Thoracic aorta (tissue), 2 donors: ENCODE results near the gene AK4. TPM values are rescaled to one million over a fixed set of nuclear protein-coding genes. Genes with fewer than 3 reads are reported as not detected.
"Not testable (repeated sequence)": the region's sequence is repeated elsewhere in the genome, so short reads cannot be mapped to it uniquely, and the experiment has no call there.

Source experiments
- ATAC-seq: fragments of 150-250 bp; one replicate; pipeline ENCODE4 v1.8.0; 2017; ENCODE audit warnings: low read depth; ENCODE audit not compliant: insufficient number of reproducible peaks, low FRiP score
- DNase-seq: peaks from one replicate; pipeline ENCODE4 v3.0.0-alpha.2; 2020; ENCODE audit warnings: low spot score
- H3K27ac ChIP-seq, 2 donors: fragments of 200-600 bp; sonication (generic); 1 replicate in 1 of 2; 2 replicates in 1 of 2; pipeline ENCODE4 v1.5.1; 2016; ENCODE audit warnings: mild to moderate bottlenecking in 2 of 2, moderate library complexity in 2 of 2
- H3K27me3 ChIP-seq: fragments of 200-600 bp; sonication (generic); replicated peaks from 2 replicates; pipeline ENCODE4 v1.6.0; 2016; ENCODE audit warnings: mild to moderate bottlenecking; ENCODE audit not compliant: insufficient read depth
- H3K36me3 ChIP-seq: fragments of 200-600 bp; sonication (generic); one replicate; pipeline ENCODE4 v1.5.1; 2016
- H3K4me1 ChIP-seq, 2 donors: fragments of 200-600 bp; sonication (generic); 1 replicate in 1 of 2; 2 replicates in 1 of 2; pipeline versions ENCODE4 v1.5.1 to v1.6.0; 2016; ENCODE audit warnings: low read depth in 2 of 2, mild to moderate bottlenecking in 1 of 2; ENCODE audit not compliant: control insufficient read depth in 1 of 2
- H3K4me3 ChIP-seq: fragments of 200-600 bp; sonication (generic); 2 replicates; pipeline ENCODE4 v1.5.1; 2016; ENCODE audit warnings: mild to moderate bottlenecking
- H3K9me3 ChIP-seq: fragments of 200-600 bp; sonication (generic); 2 replicates; pipeline ENCODE4 v1.5.1; 2016
- CTCF ChIP-seq: fragments of 200-600 bp; sonication (generic); IDR thresholded peaks from one replicate; pipeline ENCODE4 v1.5.1; 2019; ENCODE audit warnings: antibody characterized with exemption
- total RNA-seq, 2 donors: library from RNA; depleted of rRNA; stranded (reverse); fragments of >200 nt; gene quantifications; one replicate each; pipeline versions ENCODE4 v1.1.0 to v1.2.3, GENCODE V29; 2016

Gene AK4
- total RNA-seq, result 10 to 100 TPM; 32.2 to 35.8 TPM

DNA sequence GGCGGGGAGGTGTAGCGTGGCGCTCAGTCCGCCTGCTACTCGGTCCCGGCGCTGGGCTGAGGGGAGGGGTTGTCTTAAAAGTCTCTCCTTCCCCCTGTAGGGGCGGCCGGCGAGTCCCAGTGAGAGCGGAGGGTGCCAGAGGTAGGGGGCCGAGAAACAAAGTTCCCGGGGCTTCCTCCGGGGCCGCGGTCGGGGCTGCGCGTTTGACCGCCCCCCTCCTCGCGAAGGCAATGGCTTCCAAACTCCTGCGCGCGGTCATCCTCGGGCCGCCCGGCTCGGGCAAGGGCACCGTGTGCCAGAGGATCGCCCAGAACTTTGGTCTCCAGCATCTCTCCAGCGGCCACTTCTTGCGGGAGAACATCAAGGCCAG, at the start of gene AK4:
Gene AK4, plus strand, starts transcription at position 26 of the 370 bp plus-strand sequence. Its CDS starts 205 bp downstream, at position 231.
- not testable (repeated sequence) for H3K36me3 ChIP-seq, DNase-seq, H3K27me3 ChIP-seq, H3K9me3 ChIP-seq
- Histone ChIP-seq H3K4me3 (peak within 1 kb of the TSS; percentile 97), H3K27ac (peak within 1 kb of the TSS; percentile 84 to 91), H3K4me1 (peaks cover 11 to 23% of the 10 kb centered on the region in 2 donors)
- peak; percentile 7 for ATAC-seq

DNA sequence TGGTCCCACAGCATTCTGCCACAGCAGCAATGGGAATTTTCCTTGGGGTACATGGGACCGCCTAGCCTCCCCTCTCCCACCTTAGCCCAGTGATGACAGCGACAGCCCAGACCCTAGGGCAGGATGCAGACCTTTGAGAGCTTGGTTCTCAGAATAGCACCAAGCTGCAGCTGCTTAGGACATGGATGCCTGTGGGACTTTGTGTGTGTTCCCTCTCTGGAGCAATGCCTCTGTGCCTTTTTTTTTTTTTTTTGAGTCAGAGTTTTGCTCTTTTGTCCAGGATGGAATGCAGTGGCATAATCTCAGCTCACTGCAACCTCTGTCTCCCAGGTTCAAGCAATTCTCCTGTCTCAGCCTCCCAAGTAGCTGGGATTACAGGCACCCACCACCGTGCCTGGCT, 44.2 kb upstream of the AK4 start:
- no peak for TF ChIP-seq CTCF
- H3K4me3 ChIP-seq, result no peak overlapping the region
- H3K36me3 ChIP-seq, result no peaks in the 10 kb centered on the region
- H3K9me3 ChIP-seq, result peaks cover 14% of the 10 kb centered on the region
- H3K27ac ChIP-seq, result no peak overlapping the region
- H3K27me3 ChIP-seq, result no peaks in the 10 kb centered on the region
- no peaks in the 10 kb centered on the region for H3K4me1 ChIP-seq
- ATAC-seq, result no peak
- no peak for DNase-seq

DNA sequence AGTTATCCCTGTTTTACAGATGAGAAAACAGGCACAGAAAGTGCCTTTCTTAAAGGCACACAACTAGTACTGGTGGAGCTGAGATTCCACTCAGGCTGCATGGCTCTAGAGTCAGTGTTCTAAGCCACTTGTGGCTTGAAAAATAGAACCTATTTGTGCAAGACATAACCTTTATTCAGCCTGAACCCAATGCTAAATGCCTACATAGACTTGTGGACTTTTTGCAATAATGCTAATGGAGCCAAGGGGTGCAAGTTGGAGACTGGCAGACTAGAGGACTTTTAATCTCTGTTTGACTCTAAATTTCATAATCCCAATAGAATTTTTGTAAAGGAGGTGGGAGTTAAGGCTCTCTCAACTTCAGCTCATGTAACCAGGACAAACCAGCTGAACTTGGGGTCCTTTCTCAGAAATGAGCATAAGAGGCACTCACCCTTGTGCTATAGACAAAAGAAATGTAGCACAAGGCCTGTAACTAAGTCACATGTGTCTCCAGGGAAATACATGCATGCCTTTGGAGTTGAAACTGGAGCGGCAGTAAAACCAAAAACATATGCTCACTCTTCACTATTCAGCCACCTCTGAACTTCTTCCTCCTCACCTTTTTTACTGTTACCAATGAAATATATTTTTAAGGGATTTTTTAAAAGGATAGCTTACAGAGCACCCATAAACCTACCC, 43.0 kb upstream of the AK4 start:
- TF ChIP-seq CTCF, result no peak
- H3K4me3 ChIP-seq, result no peak overlapping the region
- H3K27me3 ChIP-seq, result no peaks in the 10 kb centered on the region
- H3K9me3 ChIP-seq, result peaks cover 5% of the 10 kb centered on the region
- no peaks in the 10 kb centered on the region for H3K36me3 ChIP-seq
- H3K27ac ChIP-seq, result no peak overlapping the region
- DNase-seq, result no peak
- H3K4me1 ChIP-seq, result no peaks in the 10 kb centered on the region
- no peak for ATAC-seq

GRCh38 chr1:65105596-65105995, 42.4 kb upstream of the AK4 start:
- ATAC-seq (no peak), DNase-seq (no peak)
- H3K27me3 ChIP-seq, result no peaks in the 10 kb centered on the region
- no peak for TF ChIP-seq CTCF
- H3K4me1 ChIP-seq, result no peaks in the 10 kb centered on the region
- no peak overlapping the region for H3K27ac ChIP-seq
- no peaks in the 10 kb centered on the region for H3K36me3 ChIP-seq
- peaks cover 2% of the 10 kb centered on the region for H3K9me3 ChIP-seq
- no peak overlapping the region for H3K4me3 ChIP-seq

GRCh38 chr1:65108025-65108642, 39.9 kb upstream of the AK4 start:
- ATAC-seq, result no peak
- no peak for TF ChIP-seq CTCF
- H3K27ac ChIP-seq, result no peak overlapping the region
- DNase-seq, result no peak
- H3K36me3 ChIP-seq, result no peaks in the 10 kb centered on the region
- H3K9me3 ChIP-seq, result no peaks in the 10 kb centered on the region
- H3K4me3 ChIP-seq, result no peak overlapping the region
- no peaks in the 10 kb centered on the region for H3K27me3 ChIP-seq
- H3K4me1 ChIP-seq, result peaks cover 0 to 3% of the 10 kb centered on the region in 2 donors
